GM12878 (cell line): Measurements from ENCODE around the gene PALLD. TPM values are rescaled to one million over a fixed set of nuclear protein-coding genes. Genes with fewer than 3 reads are reported as not detected.

ENCODE experiments used
- ATAC-seq: fragments of 200-7000 bp; cut with Tn5 transposase; 3 replicates; pipeline ENCODE4 v1.9.1; 2020; ENCODE audit warnings: mild to moderate bottlenecking, moderate library complexity
- BruUV-seq: library from RNA; stranded (reverse); fragments of 400-500 nt; replicated peaks from 2 replicates; lab custom pipeline; 2021; lab: Mats Ljungman, UMichigan
- CTCF ChIA-PET: fragments of 300-600 bp; sonication (Branson Sonifier 250); formaldehyde crosslinking; extraction: SDS; loops from one replicate; lab custom pipeline; 2021; ENCODE audit warnings: inconsistent platforms; lab: Yijun Ruan, JAX
- POLR2A ChIA-PET: fragments of 350-600 bp; formaldehyde crosslinking; extraction: SDS; loops from one replicate; lab custom pipeline; 2021; ENCODE audit warnings: inconsistent platforms; lab: Charles Lee
- RAD21 ChIA-PET: fragments of 300-600 bp; sonication (Branson Sonifier 250); formaldehyde crosslinking; loops from one replicate; lab custom pipeline; 2023; ENCODE audit warnings: antibody characterized with exemption; ENCODE audit not compliant: unreplicated experiment; lab: Charles Lee
- SMC1A ChIA-PET: fragments of 300-600 bp; sonication (Branson Sonifier 250); formaldehyde crosslinking; loops from one replicate; lab custom pipeline; 2023; ENCODE audit not compliant: unreplicated experiment, uncharacterized antibody; lab: Charles Lee
- DNase-seq: peaks from one replicate; pipeline ENCODE4 v3.0.0-alpha.2; 2011; ENCODE audit warnings: low read depth, low spot score
- FAIRE-seq: peaks from 3 replicates; lab custom pipeline; 2011; peaks lifted over from hg19 to GRCh38; lab: Jason Lieb, UNC
- H2AFZ ChIP-seq: 2 replicates; pipeline ENCODE4 v1.6.0; 2011; ENCODE audit warnings: low read depth, low read length, control low read depth; ENCODE audit not compliant: control insufficient read depth
- H3K27ac ChIP-seq: 2 replicates; pipeline ENCODE4 v1.5.1; 2011; ENCODE audit warnings: control low read depth; ENCODE audit not compliant: control insufficient read depth, insufficient read depth
- H3K27me3 ChIP-seq, 2 experiments: replicated peaks in 1 of 2; 2 replicates each; pipeline versions ENCODE4 v1.6.0 to v1.6.1; 2011; ENCODE audit warnings: low read length in 1 of 2; ENCODE audit not compliant: control insufficient read depth in 2 of 2, insufficient read depth in 2 of 2
- H3K36me3 ChIP-seq, 2 experiments: 2 replicates each; pipeline ENCODE4 v1.5.1; 2011; ENCODE audit warnings: low read length in 1 of 2; ENCODE audit not compliant: control insufficient read depth in 2 of 2, insufficient read depth in 2 of 2
- H3K4me1 ChIP-seq: 2 replicates; pipeline ENCODE4 v1.6.1; 2011; ENCODE audit warnings: mild to moderate bottlenecking, low read length, moderate library complexity, mixed read lengths; ENCODE audit not compliant: control insufficient read depth, insufficient read depth
- H3K4me2 ChIP-seq: 2 replicates; pipeline ENCODE4 v1.6.0; 2011; ENCODE audit warnings: control low read depth; ENCODE audit not compliant: control insufficient read depth, insufficient read depth
- H3K4me3 ChIP-seq: fragments of 200-600 bp; sonication (generic); 2 replicates; pipeline ENCODE4 v1.5.1; 2016
- H3K79me2 ChIP-seq: 2 replicates; pipeline ENCODE4 v1.6.0; 2011; ENCODE audit warnings: low read length; ENCODE audit not compliant: control insufficient read depth, insufficient read depth
- H3K9ac ChIP-seq: 2 replicates; pipeline ENCODE4 v1.8.0; 2011; ENCODE audit warnings: low read length, control low read depth, mixed read lengths; ENCODE audit not compliant: control insufficient read depth, insufficient read depth
- H3K9me3 ChIP-seq: replicated peaks from 3 replicates; pipeline ENCODE4 v1.5.1; 2011; ENCODE audit warnings: mild to moderate bottlenecking, low read length; ENCODE audit not compliant: control insufficient read depth, insufficient read depth
- H4K20me1 ChIP-seq: 2 replicates; pipeline ENCODE4 v1.6.0; 2011; ENCODE audit not compliant: control insufficient read depth, insufficient read depth
- CHD2 ChIP-seq: IDR thresholded peaks from 2 replicates; pipeline ENCODE4 v1.6.1; 2011; ENCODE audit warnings: low read depth, low read length, improper control_type of control experiment, borderline replicate concordance
- CUX1 ChIP-seq: IDR thresholded peaks from 2 replicates; pipeline ENCODE4 v1.6.1; 2012; ENCODE audit warnings: improper control_type of control experiment, low read depth, low read length; ENCODE audit not compliant: insufficient replicate concordance
- JUNB ChIP-seq: IDR thresholded peaks from 2 replicates; pipeline ENCODE4 v1.6.1; 2016; ENCODE audit warnings: antibody characterized with exemption, mild to moderate bottlenecking
- MAX ChIP-seq: IDR thresholded peaks from 2 replicates; pipeline ENCODE4 v1.6.1; 2012; ENCODE audit warnings: low read depth, low read length, improper control_type of control experiment
- NR2F1 ChIP-seq: fragments of 450-650 bp; conservative IDR thresholded peaks from 2 replicates; pipeline ENCODE4 v1.6.1; 2017; ENCODE audit warnings: mild to moderate bottlenecking
- RCOR1 ChIP-seq: conservative IDR thresholded peaks from 2 replicates; pipeline ENCODE4 v1.6.1; 2012; ENCODE audit warnings: low read depth, low read length, improper control_type of control experiment
- RELA ChIP-seq: fragments of 450-650 bp; IDR thresholded peaks from 2 replicates; pipeline ENCODE4 v1.8.0; 2014; ENCODE audit warnings: borderline replicate concordance; ENCODE audit not compliant: partially characterized antibody
- REST ChIP-seq: IDR thresholded peaks from 2 replicates; pipeline ENCODE4 v1.6.1; 2012; ENCODE audit warnings: mild to moderate bottlenecking, low read depth, low read length
- SIN3A ChIP-seq: IDR thresholded peaks from 2 replicates; pipeline ENCODE4 v1.6.1; 2012; ENCODE audit warnings: low read depth, low read length, improper control_type of control experiment
- TAF1 ChIP-seq: IDR thresholded peaks from 2 replicates; pipeline ENCODE4 v1.6.1; 2011; ENCODE audit warnings: mild to moderate bottlenecking, low read depth, low read length, borderline replicate concordance
- TBL1XR1 ChIP-seq: IDR thresholded peaks from 2 replicates; pipeline ENCODE4 v1.6.1; 2012; ENCODE audit warnings: low read depth, low read length, improper control_type of control experiment
- TCF3 ChIP-seq: IDR thresholded peaks from 2 replicates; pipeline ENCODE4 v1.6.1; 2012; ENCODE audit warnings: low read depth, mild to moderate bottlenecking, low read length, borderline replicate concordance; ENCODE audit not compliant: insufficient read depth
- USF2 ChIP-seq: IDR thresholded peaks from 2 replicates; pipeline ENCODE4 v1.6.1; 2011; ENCODE audit warnings: low read depth, low read length, improper control_type of control experiment, borderline replicate concordance
- ZZZ3 ChIP-seq: IDR thresholded peaks from 2 replicates; pipeline ENCODE4 v1.6.1; 2011; ENCODE audit warnings: low read depth; ENCODE audit not compliant: control insufficient read depth, insufficient read length
- WGBS: methylation state at CpG from one replicate; pipeline ENCODE4 v1.1.6; 2016; ENCODE audit warnings: low lambda C conversion rate; ENCODE audit not compliant: insufficient replicate concordance, insufficient coverage; ENCODE audit errors: missing lambda C conversion rate; 5-methylcytosine and 5-hydroxymethylcytosine counted together
- in situ Hi-C: fragments of 300-500 bp; cut with MboI; formaldehyde crosslinking; loops from 9 replicates; pipeline ENCODE4 v1.14.3; 2018; ENCODE audit warnings: mixed read lengths
- intact Hi-C: fragments of 100-400 bp; cut with micrococcal nuclease; formaldehyde crosslinking; loops from one replicate; pipeline ENCODE4 v1.14.2; 2022; ENCODE audit not compliant: unreplicated experiment
- polyA plus RNA-seq, 11 experiments: library from polyadenylated mRNA; depleted of rRNA in 4 of 11; unstranded in 6 of 11; stranded (reverse) in 5 of 11; fragments of >200 nt; fragmentation: Nextera tagmentation in 4 of 11; fragmentation: Illumina TruSeq in 1 of 11; extraction: Ambion mirVana in 4 of 11; extraction: Trizol in 1 of 11; gene quantifications; 1 replicate in 1 of 11; 2 replicates in 10 of 11; pipeline versions ENCODE4 v1.2.1 to v1.2.3, GENCODE V29; 2011 to 2016; ENCODE audit warnings: inconsistent platforms in 2 of 11, missing spikeins in 2 of 11, low read depth in 1 of 11
- total RNA-seq, 4 experiments: library from RNA; depleted of rRNA in 3 of 4; stranded (reverse); fragments of >200 nt in 3 of 4; fragmentation: Illumina TruSeq in 1 of 4; extraction: Trizol in 1 of 4; gene quantifications; 2 replicates each; pipeline versions ENCODE4 v1.2.1 to v1.2.3, GENCODE V29; 2013 to 2021

The PALLD gene
- total and polyA plus RNA-seq, 10 of the 15 experiments (the other 5 are each of a cell fraction or from before 2014, with no cell fraction given), result 1.0 to 7.7 (median 1.7) TPM

- no peak overlapping the region for H3K27ac ChIP-seq
- ATAC-seq (no peak), FAIRE-seq (no peak), DNase-seq (no peak)
- ChIA-PET POLR2A (no interaction called here), CTCF (interaction anchor here (1.3 to 1.5 kb wide), 2 partner anchors 9 to 347 kb away, joined by 3 to 6 read pairs; no protein-coding TSS in a partner anchor), SMC1A (interaction anchor here (1.1 to 2.2 kb wide), 2 partner anchors 9 to 12 kb away, joined by 3 to 10 read pairs; no protein-coding TSS in a partner anchor), RAD21 (interaction anchor here (1.2 kb wide), 1 partner anchor 11 kb away, joined by 3 read pairs; no protein-coding TSS in a partner anchor)
- no peak overlapping the region for H2AFZ ChIP-seq
- no peaks in the 10 kb centered on the region for H4K20me1 ChIP-seq
- no peaks in the 10 kb centered on the region for H3K36me3 ChIP-seq
- H3K4me3 ChIP-seq, result no peak overlapping the region
- no peak overlapping the region for H3K4me2 ChIP-seq
- no peaks in the 10 kb centered on the region for H3K9me3 ChIP-seq
- H3K27me3 ChIP-seq, result no peaks in the 10 kb centered on the region
- intact Hi-C loops, result no loop called here
- BruUV-seq, result no TSS peak
- no peak overlapping the region for H3K9ac ChIP-seq
- H3K4me1 ChIP-seq, result no peaks in the 10 kb centered on the region
- H3K79me2 ChIP-seq, result no peaks in the 10 kb centered on the region
- 9% methylated on average over 5 of the region's 5 CpGs for WGBS
- in situ Hi-C loops, result no loop called here
- TF ChIP-seq ZZZ3 (no peak), RELA (no peak), TAF1 (no peak), CUX1 (no peak), TCF3 (no peak), USF2 (no peak), JUNB (no peak), REST (no peak), NR2F1 (no peak), RCOR1 (no peak), TBL1XR1 (no peak), CHD2 (no peak), SIN3A (no peak), MAX (no peak)
Observed at GRCh38 chr4:168574581-168575295, 77.9 kb downstream of the PALLD start.
